Fibroblast of peridontal ligament (primary cell): ENCODE results near the gene MYO1D.

ENCODE experiments used
- DNase-seq: peaks from one replicate; pipeline ENCODE4 v3.0.0-alpha.2; 2010; ENCODE audit errors: extremely low read depth

MYO1D gene

GRCh38 chr17:32819035-32819434 is 57.9 kb downstream of the MYO1D start:
- DNase-seq, result peak; percentile 72

DNA sequence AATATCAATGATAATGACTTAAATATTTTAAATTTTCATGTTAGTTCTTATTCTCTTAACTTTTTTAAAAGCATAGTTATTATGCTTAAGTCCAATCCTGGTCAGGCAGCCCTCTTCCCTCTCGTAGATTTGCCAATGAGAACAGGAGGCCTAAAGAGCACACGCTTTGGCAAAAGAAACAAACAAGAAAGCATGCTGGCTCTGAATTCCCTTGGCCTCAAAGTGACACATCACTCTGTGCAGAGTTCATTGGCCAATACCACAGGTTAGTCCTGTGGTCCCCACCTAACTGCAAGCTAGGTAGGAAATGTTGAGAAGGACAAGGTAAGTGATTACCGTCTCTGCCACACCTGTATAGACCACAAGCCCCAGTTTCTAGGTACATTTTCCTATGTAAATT is 61.5 kb downstream of the MYO1D start:
- DNase-seq, result no peak

GRCh38 chr17:32814836-32815235 is 62.1 kb downstream of the MYO1D start:
- no peak for DNase-seq

- DNase-seq, result peak; percentile 19
Observed at GRCh38 chr17:32813021-32813420, 63.9 kb downstream of the MYO1D start.

GRCh38 chr17:32810690-32811089 is 66.2 kb downstream of the MYO1D start:
- DNase-seq, result no peak

DNA sequence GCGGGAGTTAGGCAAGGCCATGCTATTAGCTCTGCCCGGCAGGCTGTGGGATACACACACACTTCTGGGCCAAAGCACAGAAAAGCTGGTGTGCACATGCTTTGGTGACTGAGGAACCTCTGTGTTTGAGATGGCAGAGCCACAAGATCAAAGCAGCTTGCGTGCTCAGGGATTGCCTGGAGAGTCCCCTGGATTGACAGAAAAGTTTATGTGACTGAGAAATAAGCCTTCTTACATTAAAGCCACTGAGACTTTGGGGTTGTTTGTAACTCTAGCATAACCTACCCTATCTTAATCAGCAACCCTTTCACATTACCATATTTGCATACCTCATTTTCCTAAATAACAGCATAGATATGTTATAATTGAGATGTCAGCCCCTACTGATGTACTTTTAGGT is 69.3 kb downstream of the MYO1D start:
- DNase-seq, result no peak

DNA sequence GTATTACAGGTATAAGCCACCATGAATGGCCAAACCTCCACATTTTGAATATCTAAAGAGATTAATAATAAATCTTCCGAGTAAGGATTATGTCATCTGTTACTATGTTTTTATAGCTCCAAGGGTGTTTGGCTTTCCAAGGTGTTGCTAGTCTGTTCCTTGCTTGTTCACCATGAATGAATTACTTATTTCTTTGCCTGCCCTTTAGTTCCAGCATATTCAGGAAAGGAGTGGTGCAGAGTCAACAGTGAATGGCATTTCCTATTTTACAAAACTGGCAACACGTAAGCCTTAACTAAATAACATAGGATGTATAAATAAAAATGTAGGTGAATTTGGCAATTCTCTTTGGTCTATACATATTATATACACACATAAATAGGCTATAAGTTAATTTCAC is 70.3 kb downstream of the MYO1D start:
- no peak for DNase-seq

DNA sequence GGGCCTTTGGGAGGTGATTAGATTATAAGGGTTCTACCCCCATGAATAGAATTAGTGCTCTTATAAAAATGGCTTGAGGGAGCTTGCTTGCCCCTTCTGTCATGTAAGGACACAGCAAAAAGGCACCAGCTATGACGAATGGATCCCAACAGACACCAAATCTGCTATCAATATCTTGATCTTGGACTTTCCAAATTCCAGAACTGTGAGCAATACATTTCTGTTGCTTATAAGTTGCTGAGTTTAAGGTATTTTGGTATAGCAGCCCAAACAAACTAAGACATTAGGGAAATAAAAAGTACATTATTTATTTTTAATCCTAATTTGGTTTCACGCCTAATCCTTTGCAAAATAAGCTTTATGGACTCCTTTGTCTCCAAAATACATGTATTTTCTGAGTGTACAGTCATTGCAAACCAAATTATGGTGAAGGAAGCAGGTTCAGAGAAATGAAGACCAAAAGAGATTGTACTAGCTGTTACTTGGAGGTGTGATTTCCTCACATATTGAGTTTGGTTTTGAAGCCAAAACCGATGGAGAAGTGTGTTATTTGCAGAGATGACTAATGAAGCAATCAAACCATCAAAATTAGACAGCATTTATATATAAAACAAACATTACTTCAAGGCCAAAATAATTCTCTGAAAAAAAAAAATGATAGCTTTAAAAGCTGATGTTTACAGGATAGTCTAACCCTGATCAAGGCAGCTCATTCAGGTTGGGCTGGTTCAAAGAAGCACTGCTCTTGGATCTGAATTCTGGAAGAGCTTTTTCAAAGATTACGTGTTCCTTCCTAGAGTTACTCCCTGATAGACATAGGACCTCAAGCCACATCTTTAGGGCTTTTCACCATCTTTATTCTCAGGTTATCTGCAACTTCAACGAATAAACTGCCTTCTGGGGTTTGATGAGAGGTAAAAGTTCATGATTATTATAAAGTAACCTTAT is 71.6 kb downstream of the MYO1D start:
- no peak for DNase-seq

DNA sequence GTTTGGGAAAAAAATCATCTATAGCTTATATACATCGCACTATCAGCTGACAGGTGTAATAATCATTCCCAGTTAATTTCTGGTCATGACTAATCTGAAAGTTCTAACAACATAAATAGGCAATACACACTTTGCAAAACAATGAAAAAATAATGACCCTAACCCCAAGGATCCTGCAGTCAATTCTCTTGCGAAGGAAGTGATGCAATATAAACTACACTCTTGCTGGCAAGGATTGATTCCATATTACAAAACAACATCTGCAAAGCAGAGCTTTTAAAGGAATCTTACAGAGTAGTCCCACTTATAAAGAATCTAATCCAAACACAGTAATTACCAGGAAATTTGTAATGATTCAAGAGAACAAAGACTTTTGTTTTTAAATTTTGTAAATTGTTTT is 73.4 kb downstream of the MYO1D start:
- DNase-seq, result peak; percentile 34

DNA sequence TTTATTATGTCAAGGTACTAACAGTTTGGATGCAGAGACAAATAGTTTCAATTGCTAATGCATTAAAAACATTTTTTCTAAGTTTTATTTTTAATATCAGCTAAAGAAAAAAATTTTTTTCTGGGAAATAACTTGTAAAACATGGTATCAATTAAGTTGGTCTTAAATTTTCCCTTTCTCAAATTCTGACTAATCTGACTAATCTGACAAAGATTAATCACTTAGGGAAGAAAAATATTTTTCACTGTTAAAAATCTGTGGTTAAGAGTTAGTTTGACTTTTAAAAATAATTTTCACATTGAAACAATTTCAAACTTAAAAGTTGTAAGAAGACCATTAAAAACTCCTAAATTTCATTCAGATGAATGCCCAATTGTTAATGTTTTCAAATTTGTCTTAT is 74.6 kb downstream of the MYO1D start:
- no peak for DNase-seq

- no peak for DNase-seq
Observed at GRCh38 chr17:32801641-32802040, 75.3 kb downstream of the MYO1D start.

DNA sequence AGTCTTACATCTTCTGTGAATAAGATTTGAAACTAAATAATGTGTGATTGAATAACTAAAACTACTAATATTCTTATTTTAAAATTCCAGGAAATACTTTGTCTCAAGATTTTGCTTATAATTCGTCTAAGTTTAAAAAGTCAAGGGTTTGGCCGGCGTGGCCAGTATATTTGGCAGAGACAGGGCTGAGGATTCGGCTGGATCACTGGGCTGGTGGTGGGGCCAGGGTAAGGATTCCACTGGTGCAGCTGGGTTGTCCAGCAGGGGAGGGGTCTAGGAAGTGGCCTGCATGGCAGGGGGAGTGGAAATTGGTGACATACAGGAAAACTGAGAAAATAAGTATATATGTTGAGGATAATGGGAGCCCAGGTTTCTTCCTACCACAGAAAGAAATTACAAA is 75.7 kb downstream of the MYO1D start:
- no peak for DNase-seq

- DNase-seq, result no peak
Observed at GRCh38 chr17:32798938-32799337, 78.0 kb downstream of the MYO1D start.

DNA sequence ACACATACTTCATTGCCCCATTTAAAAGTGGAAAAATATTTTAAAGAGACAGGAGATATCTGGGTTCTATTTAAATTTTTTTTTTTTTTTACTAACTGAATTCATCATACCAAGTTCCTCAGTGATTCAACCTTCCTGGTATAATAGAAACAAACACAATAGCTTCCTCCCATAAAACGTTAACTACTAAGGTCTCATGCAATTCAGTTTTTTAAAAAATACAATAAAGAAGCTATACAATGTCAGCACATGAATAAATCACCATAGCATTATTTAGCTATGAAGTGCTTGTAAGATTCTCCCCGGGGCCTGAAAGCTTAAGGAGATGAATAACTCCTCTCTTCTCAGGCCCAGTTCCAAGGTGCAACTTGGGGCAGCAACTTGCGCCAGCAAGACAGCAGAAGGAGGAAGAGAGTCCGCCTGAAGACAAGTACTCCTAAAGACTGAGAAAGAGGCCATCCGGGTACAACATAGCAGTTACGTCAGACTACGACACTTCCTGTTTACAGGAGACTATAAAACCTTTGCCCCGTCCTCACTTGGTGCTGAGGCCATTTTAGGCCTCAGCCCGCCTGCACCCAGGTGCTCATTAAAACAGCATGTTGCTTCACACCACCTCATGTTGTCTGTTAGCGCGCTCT is 81.5 kb downstream of the MYO1D start:
- DNase-seq, result no peak

DNA sequence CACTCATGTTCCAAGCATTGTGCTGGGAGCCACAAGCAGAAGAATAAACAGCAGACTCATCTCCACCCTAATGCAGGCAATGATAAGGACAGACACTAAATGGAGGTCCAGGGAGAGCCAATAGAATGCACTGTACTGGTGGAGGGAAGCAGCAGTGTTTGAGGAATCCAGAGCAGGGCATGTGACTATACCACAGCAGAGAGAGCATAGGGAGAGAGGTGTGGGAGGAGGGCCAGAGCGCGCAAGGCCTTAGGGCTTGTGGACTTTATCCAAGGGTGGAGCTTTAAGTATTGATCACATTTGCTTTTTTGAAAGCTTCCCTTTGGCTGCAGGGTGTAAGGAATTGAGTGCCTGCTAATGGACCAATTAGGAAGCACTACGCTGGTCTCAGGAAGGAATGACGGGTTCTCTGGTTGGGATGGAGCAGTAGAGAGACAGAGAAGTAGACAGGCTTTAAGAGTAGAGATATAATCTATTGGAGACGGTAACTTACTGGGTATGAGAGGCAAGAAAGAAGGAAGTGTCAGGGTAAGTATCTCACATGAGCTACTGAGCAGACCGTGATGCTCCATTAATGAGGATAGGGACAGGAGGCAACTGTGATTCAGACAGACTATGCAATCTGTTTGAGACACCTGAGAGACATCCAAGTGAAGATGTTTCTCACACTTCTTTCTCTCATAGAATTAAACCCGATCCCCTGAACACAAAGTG is 82.2 kb downstream of the MYO1D start:
- DNase-seq, result no peak

- DNase-seq, result no peak
Observed at GRCh38 chr17:32793841-32794240, 83.1 kb downstream of the MYO1D start.

DNA sequence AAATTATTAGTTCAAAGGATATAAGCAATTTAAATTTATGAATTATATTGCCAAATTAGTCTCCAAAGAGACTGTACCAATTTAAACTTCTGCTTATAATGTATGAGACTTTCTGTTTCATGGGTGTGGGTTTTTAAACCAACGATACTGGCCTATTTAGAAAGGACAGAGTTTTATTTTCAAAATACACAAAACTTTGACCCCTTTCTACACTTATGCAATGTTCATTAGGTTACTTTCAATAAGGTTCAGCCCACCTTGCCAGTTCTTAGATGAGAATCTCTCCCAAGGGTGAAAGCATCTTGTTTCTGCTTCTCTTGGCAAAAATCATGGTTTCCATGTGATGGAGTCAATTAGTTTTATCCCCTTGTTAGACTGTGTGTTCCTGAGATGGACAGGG is 84.7 kb downstream of the MYO1D start:
- no peak for DNase-seq

- no peak for DNase-seq
Observed at GRCh38 chr17:32786169-32786568, 90.8 kb downstream of the MYO1D start.

DNA sequence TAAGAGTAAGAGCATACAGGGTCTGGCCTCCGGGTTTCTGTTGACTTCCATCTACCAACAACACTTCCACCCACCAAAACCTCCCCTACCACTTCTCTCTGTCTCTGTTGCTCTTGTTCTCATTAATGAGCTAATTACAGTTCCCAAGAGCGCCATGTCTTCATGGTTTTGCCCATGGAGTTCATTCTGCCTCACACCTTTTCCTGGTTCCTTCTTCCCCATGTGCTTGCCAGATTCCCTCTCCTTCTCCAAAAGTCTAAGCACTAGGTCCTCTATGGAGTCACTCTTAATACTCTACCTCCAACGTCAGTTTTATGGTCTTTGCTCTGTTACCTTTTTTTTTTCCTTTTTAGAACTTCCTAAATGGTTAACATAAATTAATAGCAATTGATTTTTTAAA is 92.8 kb downstream of the MYO1D start:
- DNase-seq, result no peak

GRCh38 chr17:32783602-32784001 is 93.3 kb downstream of the MYO1D start:
- peak; percentile 75 for DNase-seq

- no peak for DNase-seq
Observed at GRCh38 chr17:32780721-32781120, 96.2 kb downstream of the MYO1D start.

- no peak for DNase-seq
Observed at GRCh38 chr17:32777922-32778321, 99.0 kb downstream of the MYO1D start.

- no peak for DNase-seq
Observed at GRCh38 chr17:32777436-32777835, 99.5 kb downstream of the MYO1D start.
